GM18526 (cell line): ENCODE results near the gene SGK2.

Experiments
- POLR2A ChIP-seq: IDR thresholded peaks from 3 replicates; pipeline ENCODE4 v1.6.1; 2011; ENCODE audit not compliant: insufficient read length; ENCODE audit errors: extremely low read depth

SGK2 gene

GRCh38 chr20:43590392-43591303 is 31.8 kb downstream of the SGK2 start, which contains the start of gene IFT52:
Gene IFT52, plus strand, starts transcription at chr20:43590937. Its CDS starts 3,762 bp downstream, at chr20:43594699.
- peak; percentile 61 for TF ChIP-seq POLR2A

DNA sequence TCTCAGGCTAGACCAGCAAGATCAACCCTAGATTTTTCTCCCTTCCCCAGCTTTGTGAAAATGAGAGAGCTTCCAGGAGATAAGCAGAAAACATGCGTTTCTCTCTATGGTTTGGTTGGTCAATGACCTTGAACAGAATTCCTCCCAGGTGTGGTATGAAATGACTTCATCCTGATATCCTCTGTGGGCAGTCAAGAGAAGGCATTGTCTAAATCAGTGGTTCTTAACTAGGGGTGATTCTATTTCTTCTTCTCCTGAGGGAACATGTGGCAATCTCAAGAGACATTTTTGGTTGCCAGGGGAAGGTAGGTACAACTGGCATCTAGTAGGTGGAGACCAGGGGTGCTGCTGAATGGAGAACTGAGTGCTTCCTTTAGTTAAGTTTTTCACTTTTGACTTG is 44.3 kb downstream of the SGK2 start:
- TF ChIP-seq POLR2A = no peak

DNA sequence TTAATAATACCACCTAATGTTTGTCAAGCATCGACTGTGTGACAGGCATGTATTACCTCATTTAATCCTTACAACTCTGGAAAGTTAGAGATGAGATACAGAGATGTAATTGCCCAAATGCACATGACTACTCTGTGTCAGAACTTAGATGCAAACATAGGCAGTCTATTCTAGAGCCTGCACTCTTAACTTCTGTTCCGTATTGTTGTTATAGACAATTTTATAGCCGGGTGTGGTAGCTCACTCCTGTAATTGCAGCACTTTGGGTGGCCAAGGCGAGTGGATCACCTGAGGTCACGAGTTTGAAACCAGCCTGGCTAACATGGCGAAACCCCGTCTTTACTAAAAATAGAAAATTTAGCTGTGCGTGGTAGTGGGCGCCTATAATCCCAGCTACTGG is 46.9 kb downstream of the SGK2 start:
- TF ChIP-seq POLR2A = no peak

- TF ChIP-seq POLR2A = no peak
These were observed 72.8 kb downstream of the SGK2 start for GRCh38 chr20:43631598-43631997.
